CD4-positive, CD25-positive, alpha-beta regulatory T cell (primary cell): Measurements from ENCODE around the gene GPR176. TPM values are rescaled to one million over a fixed set of nuclear protein-coding genes. Genes with fewer than 3 reads are reported as not detected.
A peak's percentile ranks its signal among the peaks of the same experiment; 100 is the strongest.

ENCODE experiments used
- ATAC-seq, 2 donors: fragments of 150-1000 bp; cut with Tn5 transposase; one replicate each; pipeline ENCODE4 v1.10.0; 2021; ENCODE audit warnings: low read depth in 2 of 2, moderate number of reproducible peaks in 2 of 2, moderate library complexity in 1 of 2
- DNase-seq, 3 donors: peaks; one replicate each; pipeline versions ENCODE4 v3.0.0 to v3.0.0-alpha.2; 2012 to 2022; ENCODE audit warnings: mixed read lengths in 1 of 3
- H3K27ac ChIP-seq: one replicate; pipeline ENCODE4 v1.7.0; 2013; ENCODE audit warnings: mild to moderate bottlenecking, low read length; ENCODE audit not compliant: insufficient read depth, poor library complexity, severe bottlenecking
- H3K27me3 ChIP-seq: one replicate; pipeline ENCODE4 v1.7.0; 2013; ENCODE audit warnings: low read length; ENCODE audit not compliant: control insufficient read depth, insufficient read depth
- H3K36me3 ChIP-seq: one replicate; pipeline ENCODE4 v1.7.0; 2013; ENCODE audit warnings: mild to moderate bottlenecking, low read length, moderate library complexity; ENCODE audit not compliant: control insufficient read depth, insufficient read depth
- H3K4me1 ChIP-seq: 2 replicates; pipeline ENCODE4 v1.7.0; 2013; ENCODE audit warnings: mild to moderate bottlenecking, low read length; ENCODE audit not compliant: insufficient read depth, control insufficient read depth, poor library complexity, severe bottlenecking
- H3K4me3 ChIP-seq: one replicate; pipeline ENCODE4 v1.7.0; 2013; ENCODE audit warnings: low read depth, mild to moderate bottlenecking, low read length, moderate library complexity
- H3K9me3 ChIP-seq, 2 experiments: 1 replicate in 1 of 2; 2 replicates in 1 of 2; pipeline ENCODE4 v1.7.0; 2013; ENCODE audit warnings: low read length in 2 of 2, mild to moderate bottlenecking in 1 of 2, moderate library complexity in 1 of 2; ENCODE audit not compliant: control insufficient read depth in 2 of 2
- H3K27ac Mint-ChIP-seq, 3 donors: one replicate each; pipeline ENCODE4 v1.8.0; 2020 to 2022; ENCODE audit warnings: mild to moderate bottlenecking in 3 of 3, mixed read lengths in 3 of 3, moderate library complexity in 2 of 3
- H3K27me3 Mint-ChIP-seq: one replicate; pipeline ENCODE4 v1.8.0; 2022; ENCODE audit warnings: mild to moderate bottlenecking, mixed read lengths
- H3K36me3 Mint-ChIP-seq: one replicate; pipeline ENCODE4 v1.8.0; 2020; ENCODE audit warnings: mixed read lengths
- H3K4me1 Mint-ChIP-seq, 4 donors: one replicate each; pipeline ENCODE4 v1.8.0; 2020 to 2022; ENCODE audit warnings: mixed read lengths in 4 of 4, mild to moderate bottlenecking in 1 of 4
- H3K4me3 Mint-ChIP-seq, 4 donors: one replicate each; pipeline ENCODE4 v1.8.0; 2020 to 2022; ENCODE audit warnings: mild to moderate bottlenecking in 4 of 4, mixed read lengths in 4 of 4, moderate library complexity in 3 of 4
- H3K9me3 Mint-ChIP-seq, 7 donors: one replicate each; pipeline ENCODE4 v1.8.0; 2020 to 2022; ENCODE audit warnings: mixed read lengths in 7 of 7, mild to moderate bottlenecking in 3 of 7, moderate library complexity in 2 of 7
- polyA plus RNA-seq, 4 donors: library from polyadenylated mRNA; unstranded; fragments of 300-500 nt; fragmentation: Illumina TruSeq; gene quantifications; one replicate each; pipeline ENCODE4 v1.2.3, GENCODE V29; 2021
- total RNA-seq: library from RNA; stranded (reverse); gene quantifications from one replicate; pipeline ENCODE4 v1.2.3, GENCODE V29; 2022

Gene GPR176
- total and polyA plus RNA-seq, 5 donors from 2014 or later, result not detected

GRCh38 chr15:39959411-39959810 lies 39.3 kb upstream of the GPR176 start:
- H3K9me3 ChIP-seq, result no peaks in the 10 kb centered on the region
- no peak overlapping the region for H3K4me3 ChIP-seq
- no peak overlapping the region for H3K27ac Mint-ChIP-seq
- H3K36me3 Mint-ChIP-seq, result peaks cover 35% of the 10 kb centered on the region
- no peaks in the 10 kb centered on the region for H3K4me1 ChIP-seq
- H3K27me3 Mint-ChIP-seq, result no peaks in the 10 kb centered on the region
- peaks cover 0 to 4% (median 0%) of the 10 kb centered on the region in 4 donors for H3K4me1 Mint-ChIP-seq
- no peak for DNase-seq
- H3K9me3 Mint-ChIP-seq, result no peaks in the 10 kb centered on the region
- no peak overlapping the region for H3K27ac ChIP-seq
- no peak for ATAC-seq
- peaks cover 32% of the 10 kb centered on the region for H3K36me3 ChIP-seq
- H3K27me3 ChIP-seq, result no peaks in the 10 kb centered on the region
- no peak overlapping the region for H3K4me3 Mint-ChIP-seq

DNA sequence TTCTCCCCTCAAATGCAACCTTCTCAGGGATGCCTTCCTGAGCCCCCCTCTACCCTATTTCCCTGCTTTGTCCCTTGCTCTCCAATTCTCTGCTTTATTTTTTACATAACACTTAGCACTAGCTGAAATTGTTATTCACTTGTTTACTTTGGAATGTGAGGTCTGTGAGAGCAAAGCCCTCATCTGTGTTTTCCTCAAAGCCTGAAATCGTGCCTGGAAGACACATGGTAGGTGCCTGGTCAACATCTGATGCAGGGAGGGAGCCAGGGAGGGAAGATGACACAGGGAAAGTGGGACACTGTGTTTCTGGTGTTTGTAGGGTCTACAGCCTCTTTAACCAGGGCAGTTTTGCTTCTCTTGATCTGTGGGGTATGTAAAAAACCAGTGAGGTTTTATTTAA lies 37.4 kb upstream of the GPR176 start:
- H3K4me3 Mint-ChIP-seq, result no peak overlapping the region
- no peak for ATAC-seq
- no peak overlapping the region for H3K27ac Mint-ChIP-seq
- peaks cover 0 to 1% (median 0%) of the 10 kb centered on the region in 4 donors for H3K4me1 Mint-ChIP-seq
- Histone ChIP-seq H3K4me1 (no peaks in the 10 kb centered on the region), H3K36me3 (peaks cover 37% of the 10 kb centered on the region), H3K27me3 (no peaks in the 10 kb centered on the region), H3K27ac (no peak overlapping the region), H3K4me3 (no peak overlapping the region), H3K9me3 (no peaks in the 10 kb centered on the region)
- H3K36me3 Mint-ChIP-seq, result peaks cover 37% of the 10 kb centered on the region
- no peaks in the 10 kb centered on the region for H3K27me3 Mint-ChIP-seq
- no peak for DNase-seq
- no peaks in the 10 kb centered on the region for H3K9me3 Mint-ChIP-seq

DNA sequence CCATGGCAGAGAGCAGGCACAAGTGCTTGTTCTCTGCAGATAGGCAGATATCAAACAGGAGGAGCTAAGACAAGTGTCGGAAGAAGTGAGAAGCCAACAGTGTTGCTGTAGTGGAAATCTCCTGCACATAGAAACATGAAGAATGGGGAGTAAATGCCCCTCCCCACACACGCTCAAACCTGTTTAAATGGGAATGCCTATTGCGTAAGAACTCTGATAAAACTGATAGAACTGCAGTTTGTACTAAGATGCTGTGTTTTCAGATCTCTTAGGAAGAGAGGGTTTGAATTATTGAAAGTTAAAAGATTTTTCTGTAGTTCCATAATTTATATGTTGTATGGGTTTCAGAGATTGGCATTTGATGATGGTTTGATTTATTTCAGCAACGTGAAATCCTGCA lies 33.5 kb upstream of the GPR176 start:
- Histone ChIP-seq H3K4me1 (no peaks in the 10 kb centered on the region), H3K36me3 (peaks cover 56% of the 10 kb centered on the region), H3K27ac (no peak overlapping the region), H3K4me3 (no peak overlapping the region), H3K9me3 (no peaks in the 10 kb centered on the region), H3K27me3 (no peaks in the 10 kb centered on the region)
- Mint-ChIP-seq H3K4me1 (peaks cover 0 to 2% (median 0%) of the 10 kb centered on the region in 4 donors), H3K9me3 (no peaks in the 10 kb centered on the region), H3K36me3 (peaks cover 44% of the 10 kb centered on the region), H3K27ac (no peak overlapping the region), H3K4me3 (no peak overlapping the region), H3K27me3 (no peaks in the 10 kb centered on the region)
- DNase-seq (no peak), ATAC-seq (no peak)

DNA sequence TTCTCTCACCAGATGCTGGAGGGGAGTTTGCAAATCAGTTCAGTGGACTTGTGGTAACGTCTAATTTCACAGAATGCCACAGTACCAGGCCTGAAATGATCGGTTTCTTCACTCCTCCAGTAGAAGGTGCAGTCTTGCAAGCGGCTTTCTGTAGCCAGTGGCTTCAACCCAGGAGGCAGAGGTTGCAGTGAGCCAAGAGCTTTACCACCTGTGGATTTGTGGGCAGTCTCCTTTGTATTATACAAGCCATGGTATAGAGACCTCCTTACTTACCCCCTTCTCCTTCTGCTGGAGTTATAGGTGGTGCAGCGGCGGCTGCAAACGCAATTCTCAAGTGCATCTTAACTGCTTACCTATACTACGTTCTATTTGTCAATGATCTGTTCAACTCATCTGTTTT lies 31.5 kb upstream of the GPR176 start:
- peaks cover 0 to 6% (median 1%) of the 10 kb centered on the region in 4 donors for H3K4me1 Mint-ChIP-seq
- H3K36me3 Mint-ChIP-seq, result peaks cover 39% of the 10 kb centered on the region
- no peak for ATAC-seq

GRCh38 chr15:39948817-39949216 lies 28.8 kb upstream of the GPR176 start:
- H3K27ac Mint-ChIP-seq, result no peak overlapping the region
- Histone ChIP-seq H3K36me3 (peaks cover 49% of the 10 kb centered on the region), H3K27me3 (no peaks in the 10 kb centered on the region), H3K27ac (no peak overlapping the region), H3K4me1 (no peaks in the 10 kb centered on the region), H3K9me3 (no peaks in the 10 kb centered on the region), H3K4me3 (no peak overlapping the region)
- DNase-seq (no peak), ATAC-seq (no peak)
- no peaks in the 10 kb centered on the region for H3K27me3 Mint-ChIP-seq
- no peak overlapping the region for H3K4me3 Mint-ChIP-seq
- no peaks in the 10 kb centered on the region for H3K9me3 Mint-ChIP-seq
- peaks cover 0 to 6% (median 4%) of the 10 kb centered on the region in 4 donors for H3K4me1 Mint-ChIP-seq
- peaks cover 40% of the 10 kb centered on the region for H3K36me3 Mint-ChIP-seq

More for the DNA sequence above, 31.5 kb upstream of the GPR176 start:
- peaks cover 50% of the 10 kb centered on the region for H3K36me3 ChIP-seq
- H3K4me3 Mint-ChIP-seq, result no peak overlapping the region
- H3K27me3 ChIP-seq, result no peaks in the 10 kb centered on the region
- H3K4me1 ChIP-seq, result no peaks in the 10 kb centered on the region
- no peak for DNase-seq
- H3K9me3 Mint-ChIP-seq, result no peaks in the 10 kb centered on the region
- H3K4me3 ChIP-seq, result no peak overlapping the region
- no peaks in the 10 kb centered on the region for H3K27me3 Mint-ChIP-seq
- H3K27ac Mint-ChIP-seq, result no peak overlapping the region
- no peaks in the 10 kb centered on the region for H3K9me3 ChIP-seq
- H3K27ac ChIP-seq, result no peak overlapping the region

DNA sequence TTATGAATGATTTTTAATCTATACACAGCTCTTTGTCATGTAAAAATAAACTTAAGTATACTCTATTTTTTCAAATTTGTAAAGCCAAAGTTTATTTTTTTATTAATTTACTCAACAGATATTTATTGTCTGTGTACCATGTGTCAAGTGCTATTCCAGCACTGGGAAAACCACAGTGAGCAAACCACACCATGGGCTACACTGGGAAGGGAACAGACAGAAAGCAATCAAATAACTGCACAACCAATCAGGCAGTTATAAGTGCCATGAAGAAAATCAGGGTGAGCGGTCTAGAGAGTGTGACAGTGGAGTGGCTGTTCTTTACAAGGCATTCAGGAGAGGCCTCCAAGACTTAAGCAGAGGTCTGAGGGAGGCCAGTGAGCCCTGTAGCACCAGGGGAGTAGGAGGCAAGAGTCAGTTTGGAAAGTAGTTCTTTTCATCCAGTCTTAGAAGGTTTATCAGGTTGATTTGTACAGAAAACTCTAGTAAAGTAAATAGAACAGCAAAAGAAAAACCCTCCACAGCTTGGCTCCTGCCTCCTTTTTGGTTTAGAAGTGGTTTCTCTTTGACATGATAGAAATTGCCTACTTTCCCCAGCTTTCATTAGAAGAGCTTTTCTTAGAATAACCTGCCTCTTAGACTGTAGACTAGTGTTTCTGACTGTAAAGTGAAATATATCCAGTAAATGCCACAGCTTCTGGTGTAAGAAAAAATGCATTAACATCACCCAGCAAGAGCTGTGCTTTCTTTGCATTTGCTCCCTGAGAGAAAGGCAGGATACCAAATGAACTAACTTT lies 27.5 kb upstream of the GPR176 start:
- Histone ChIP-seq H3K27ac (no peak overlapping the region), H3K9me3 (no peaks in the 10 kb centered on the region), H3K4me1 (no peaks in the 10 kb centered on the region), H3K36me3 (peaks cover 47% of the 10 kb centered on the region), H3K27me3 (no peaks in the 10 kb centered on the region), H3K4me3 (no peak overlapping the region)
- peaks cover 0 to 6% (median 4%) of the 10 kb centered on the region in 4 donors for H3K4me1 Mint-ChIP-seq
- H3K9me3 Mint-ChIP-seq, result no peaks in the 10 kb centered on the region
- H3K27ac Mint-ChIP-seq, result no peak overlapping the region
- DNase-seq (peak in 1 of 3 donors; percentile 62), ATAC-seq (no peak)
- H3K4me3 Mint-ChIP-seq, result no peak overlapping the region
- H3K27me3 Mint-ChIP-seq, result no peaks in the 10 kb centered on the region
- peaks cover 40% of the 10 kb centered on the region for H3K36me3 Mint-ChIP-seq

DNA sequence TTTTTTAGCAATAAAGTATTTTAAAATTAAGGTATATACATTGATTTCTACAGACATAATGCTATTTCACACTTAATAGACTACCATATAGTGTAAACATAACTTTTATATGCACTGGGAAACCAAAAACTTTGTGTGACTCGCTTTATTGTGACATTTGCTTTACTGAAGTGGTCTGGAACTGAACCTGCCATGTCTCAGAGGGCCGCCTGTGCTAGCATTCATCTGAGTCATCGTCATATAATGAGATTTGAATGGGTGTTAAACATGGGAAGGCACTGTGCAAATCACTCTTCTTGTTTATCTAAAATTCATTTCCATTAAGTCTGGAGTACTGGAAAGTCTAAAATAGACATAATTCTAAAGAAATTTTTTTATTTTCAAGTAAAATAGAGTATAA lies 26.8 kb upstream of the GPR176 start:
- Mint-ChIP-seq H3K36me3 (peaks cover 41% of the 10 kb centered on the region), H3K27ac (no peak overlapping the region), H3K4me1 (peaks cover 0 to 6% (median 4%) of the 10 kb centered on the region in 4 donors), H3K9me3 (no peaks in the 10 kb centered on the region), H3K4me3 (no peak overlapping the region), H3K27me3 (no peaks in the 10 kb centered on the region)
- H3K36me3 ChIP-seq, result peaks cover 47% of the 10 kb centered on the region
- no peaks in the 10 kb centered on the region for H3K27me3 ChIP-seq
- DNase-seq, result no peak
- no peaks in the 10 kb centered on the region for H3K4me1 ChIP-seq
- no peak for ATAC-seq
- H3K4me3 ChIP-seq, result no peak overlapping the region
- H3K9me3 ChIP-seq, result no peaks in the 10 kb centered on the region
- no peak overlapping the region for H3K27ac ChIP-seq

DNA sequence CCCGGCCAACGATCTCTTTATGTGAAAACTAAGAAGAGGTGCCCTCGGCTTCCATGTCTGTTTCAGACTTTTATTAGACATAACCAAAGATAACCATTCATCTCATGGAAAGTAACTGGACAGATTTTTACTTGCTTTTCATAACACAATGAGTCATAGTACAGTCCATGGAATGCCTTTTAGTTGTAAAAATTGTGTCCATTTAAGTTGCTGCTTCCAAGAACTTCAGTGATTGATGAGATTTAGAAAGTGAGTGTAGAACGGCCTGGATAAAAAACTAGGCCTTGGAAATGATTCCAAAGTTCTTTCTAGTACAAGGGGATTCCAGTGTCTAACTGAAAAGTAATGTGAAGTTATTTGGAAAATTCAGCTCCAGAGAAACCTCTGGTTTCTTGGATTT lies 24.7 kb upstream of the GPR176 start:
- H3K9me3 Mint-ChIP-seq, result no peaks in the 10 kb centered on the region

More for the DNA sequence above, 24.7 kb upstream of the GPR176 start:
- H3K4me3 Mint-ChIP-seq, result no peak overlapping the region
- Histone ChIP-seq H3K27me3 (no peaks in the 10 kb centered on the region), H3K36me3 (peaks cover 40% of the 10 kb centered on the region), H3K9me3 (no peaks in the 10 kb centered on the region), H3K27ac (no peak overlapping the region), H3K4me1 (no peaks in the 10 kb centered on the region), H3K4me3 (no peak overlapping the region)
- ATAC-seq, result no peak
- H3K27me3 Mint-ChIP-seq, result no peaks in the 10 kb centered on the region
- H3K36me3 Mint-ChIP-seq, result peaks cover 33% of the 10 kb centered on the region
- peaks cover 0 to 6% (median 4%) of the 10 kb centered on the region in 4 donors for H3K4me1 Mint-ChIP-seq
- no peak overlapping the region for H3K27ac Mint-ChIP-seq
- no peak for DNase-seq
